Osteoblast (primary cell): Measurements from ENCODE around the gene SETD5. TPM values are rescaled to one million over a fixed set of nuclear protein-coding genes. Genes with fewer than 3 reads are reported as not detected.

Experiments used
- DNase-seq: peaks from one replicate; pipeline ENCODE4 v3.0.0; 2011; ENCODE audit warnings: low spot score, mixed read lengths; ENCODE audit not compliant: insufficient read length; ENCODE audit errors: missing footprints
- H2AFZ ChIP-seq: 2 replicates; pipeline ENCODE4 v1.6.0; 2011; ENCODE audit warnings: mild to moderate bottlenecking, low read length
- H3K27ac ChIP-seq: 2 replicates; pipeline ENCODE4 v1.5.1; 2011; ENCODE audit warnings: mild to moderate bottlenecking, low read depth, low read length, moderate library complexity
- H3K27me3 ChIP-seq: 2 replicates; pipeline ENCODE4 v1.6.0; 2012; ENCODE audit warnings: mild to moderate bottlenecking, control low read depth, inconsistent platforms, low read length, moderate library complexity; ENCODE audit not compliant: insufficient read depth
- H3K36me3 ChIP-seq: 2 replicates; pipeline ENCODE4 v1.5.1; 2011; ENCODE audit warnings: mild to moderate bottlenecking, low read length, control low read depth, moderate library complexity; ENCODE audit not compliant: insufficient read depth
- H3K4me1 ChIP-seq: 2 replicates; pipeline ENCODE4 v1.5.1; 2011; ENCODE audit warnings: mild to moderate bottlenecking, low read length, control low read depth, moderate library complexity; ENCODE audit not compliant: insufficient read depth
- H3K4me2 ChIP-seq: 2 replicates; pipeline ENCODE4 v1.6.0; 2011; ENCODE audit warnings: mild to moderate bottlenecking, low read length; ENCODE audit not compliant: insufficient read depth
- H3K4me3 ChIP-seq: fragments of 200-600 bp; sonication (generic); 3 replicates; pipeline ENCODE4 v1.5.1; 2012; ENCODE audit warnings: mild to moderate bottlenecking, low read length, inconsistent platforms; ENCODE audit not compliant: insufficient read depth
- H3K79me2 ChIP-seq: 2 replicates; pipeline ENCODE4 v1.6.0; 2012; ENCODE audit warnings: mild to moderate bottlenecking, low read length, control low read depth, inconsistent platforms; ENCODE audit not compliant: insufficient read depth
- H3K9me3 ChIP-seq: 2 replicates; pipeline ENCODE4 v1.5.1; 2011; ENCODE audit warnings: low read depth, low read length, control low read depth
- H4K20me1 ChIP-seq: 2 replicates; pipeline ENCODE4 v1.6.0; 2012; ENCODE audit warnings: mild to moderate bottlenecking, low read length, control low read depth; ENCODE audit not compliant: insufficient read depth
- CTCF ChIP-seq: IDR thresholded peaks from 2 replicates; pipeline ENCODE4 v1.5.1; 2011; ENCODE audit warnings: mild to moderate bottlenecking, low read depth, low read length, moderate library complexity; ENCODE audit errors: extremely low read depth
- total RNA-seq: library from RNA; depleted of rRNA; stranded (reverse); fragments of >200 nt; gene quantifications from 2 replicates; pipeline ENCODE4 v1.2.3, GENCODE V29; 2012

The SETD5 gene
- total RNA-seq, 1 donor = 106 TPM

- H3K27ac ChIP-seq = peak overlapping the region; percentile 97
- no peak for DNase-seq
- H2AFZ ChIP-seq = no peak overlapping the region
- H3K4me1 ChIP-seq = peaks cover 51% of the 10 kb centered on the region
- no peaks in the 10 kb centered on the region for H3K27me3 ChIP-seq
- H3K4me2 ChIP-seq = peak overlapping the region; percentile 85
- H3K9me3 ChIP-seq = no peaks in the 10 kb centered on the region
- H3K79me2 ChIP-seq = peaks cover 100% of the 10 kb centered on the region
- H3K4me3 ChIP-seq = peak overlapping the region; percentile 17
- H3K36me3 ChIP-seq = no peaks in the 10 kb centered on the region
- peaks cover 89% of the 10 kb centered on the region for H4K20me1 ChIP-seq
- no peak for TF ChIP-seq CTCF
Observed at GRCh38 chr3:9402410-9403228, 5.2 kb downstream of the SETD5 start.

- no peak overlapping the region for H3K27ac ChIP-seq
Observed at GRCh38 chr3:9403463-9403862, 6.0 kb downstream of the SETD5 start.

GRCh38 chr3:9404680-9405079 lies 7.3 kb downstream of the SETD5 start:
- H2AFZ ChIP-seq = no peak overlapping the region
- no peak for DNase-seq
- peak overlapping the region; percentile 7 for H3K4me2 ChIP-seq
- H3K27me3 ChIP-seq = no peaks in the 10 kb centered on the region
- H3K4me3 ChIP-seq = no peak overlapping the region
- no peaks in the 10 kb centered on the region for H3K9me3 ChIP-seq
- peaks cover 95% of the 10 kb centered on the region for H4K20me1 ChIP-seq
- H3K4me1 ChIP-seq = peaks cover 49% of the 10 kb centered on the region
- H3K36me3 ChIP-seq = no peaks in the 10 kb centered on the region
- no peak overlapping the region for H3K27ac ChIP-seq
- TF ChIP-seq CTCF = no peak
- peaks cover 100% of the 10 kb centered on the region for H3K79me2 ChIP-seq

More at GRCh38 chr3:9403463-9403862, 6.0 kb downstream of the SETD5 start:
- Histone ChIP-seq H3K36me3 (no peaks in the 10 kb centered on the region), H2AFZ (no peak overlapping the region), H3K4me3 (no peak overlapping the region), H3K27me3 (no peaks in the 10 kb centered on the region), H3K9me3 (no peaks in the 10 kb centered on the region), H3K4me2 (peak overlapping the region; percentile 85), H3K79me2 (peaks cover 100% of the 10 kb centered on the region), H3K4me1 (peaks cover 53% of the 10 kb centered on the region), H4K20me1 (peaks cover 96% of the 10 kb centered on the region)
- DNase-seq = no peak
- TF ChIP-seq CTCF = no peak

- Histone ChIP-seq H3K79me2 (peaks cover 100% of the 10 kb centered on the region), H3K9me3 (no peaks in the 10 kb centered on the region), H2AFZ (no peak overlapping the region), H3K4me2 (no peak overlapping the region), H3K4me1 (peaks cover 39% of the 10 kb centered on the region), H3K27ac (no peak overlapping the region), H3K36me3 (no peaks in the 10 kb centered on the region), H3K27me3 (no peaks in the 10 kb centered on the region), H3K4me3 (no peak overlapping the region), H4K20me1 (peaks cover 95% of the 10 kb centered on the region)
- DNase-seq = no peak
- TF ChIP-seq CTCF = no peak
Observed at GRCh38 chr3:9405756-9406155, 8.3 kb downstream of the SETD5 start.
